Keratinocyte (primary cell): ENCODE results near the gene NOL3. TPM values are rescaled to one million over a fixed set of nuclear protein-coding genes. Genes with fewer than 3 reads are reported as not detected.

Experiments used
- DNase-seq: peaks from one replicate; pipeline ENCODE4 v3.0.0-alpha.2; 2011; ENCODE audit warnings: low read depth, missing footprints, low spot score
- FAIRE-seq: peaks from 2 replicates; lab custom pipeline; 2011; peaks lifted over from hg19 to GRCh38; lab: Jason Lieb, UNC
- H2AFZ ChIP-seq: 2 replicates; pipeline ENCODE4 v1.6.0; 2012; ENCODE audit warnings: low read length, control low read depth, inconsistent platforms; ENCODE audit not compliant: control insufficient read depth
- H3K27ac ChIP-seq: 2 replicates; pipeline ENCODE4 v1.5.1; 2011; ENCODE audit warnings: low read length; ENCODE audit not compliant: control insufficient read depth, insufficient read depth
- H3K27me3 ChIP-seq: 3 replicates; pipeline ENCODE4 v1.6.0; 2011; ENCODE audit warnings: low read length; ENCODE audit not compliant: control insufficient read depth, insufficient read depth; ENCODE audit errors: extremely low read depth
- H3K36me3 ChIP-seq, 2 experiments: 2 replicates in 1 of 2; 3 replicates in 1 of 2; pipeline ENCODE4 v1.5.1; 2011; ENCODE audit warnings: low read length in 2 of 2, mild to moderate bottlenecking in 1 of 2; ENCODE audit not compliant: control insufficient read depth in 2 of 2, insufficient read depth in 2 of 2; ENCODE audit errors: extremely low read depth in 1 of 2
- H3K4me1 ChIP-seq: 3 replicates; pipeline ENCODE4 v1.5.1; 2011; ENCODE audit warnings: low read length; ENCODE audit not compliant: control insufficient read depth, insufficient read depth; ENCODE audit errors: extremely low read depth
- H3K4me2 ChIP-seq: 3 replicates; pipeline ENCODE4 v1.6.0; 2011; ENCODE audit warnings: low read depth, low read length; ENCODE audit not compliant: control insufficient read depth, insufficient read depth; ENCODE audit errors: extremely low read depth
- H3K4me3 ChIP-seq, 3 experiments: fragments of 200-600 bp in 1 of 3; sonication (generic) in 1 of 3; 2 replicates in 2 of 3; 3 replicates in 1 of 3; pipeline ENCODE4 v1.5.1; 2011 to 2016; ENCODE audit warnings: low read length in 3 of 3, mild to moderate bottlenecking in 3 of 3, control low read depth in 2 of 3, inconsistent platforms in 1 of 3, low read depth in 1 of 3, mixed read lengths in 1 of 3, mixed run types in 1 of 3, moderate library complexity in 1 of 3; ENCODE audit not compliant: control insufficient read depth in 2 of 3, insufficient read depth in 2 of 3; ENCODE audit errors: extremely low read depth in 1 of 3
- H3K79me2 ChIP-seq: 2 replicates; pipeline ENCODE4 v1.6.0; 2012; ENCODE audit warnings: low read length; ENCODE audit not compliant: control insufficient read depth, insufficient read depth
- H3K9ac ChIP-seq: 3 replicates; pipeline ENCODE4 v1.6.0; 2011; ENCODE audit warnings: low read length; ENCODE audit not compliant: control insufficient read depth, insufficient read depth; ENCODE audit errors: extremely low read depth
- H3K9me1 ChIP-seq: 3 replicates; pipeline ENCODE4 v1.6.0; 2011; ENCODE audit warnings: low read length; ENCODE audit not compliant: control insufficient read depth, insufficient read depth; ENCODE audit errors: extremely low read depth
- H3K9me3 ChIP-seq: 2 replicates; pipeline ENCODE4 v1.5.1; 2012; ENCODE audit warnings: low read depth, low read length; ENCODE audit not compliant: control insufficient read depth
- H4K20me1 ChIP-seq: 3 replicates; pipeline ENCODE4 v1.6.0; 2011; ENCODE audit warnings: low read length; ENCODE audit not compliant: control insufficient read depth, insufficient read depth; ENCODE audit errors: extremely low read depth
- EZH2 ChIP-seq: IDR thresholded peaks from one replicate; pipeline ENCODE4 v1.6.1; 2012; ENCODE audit warnings: inconsistent platforms, mild to moderate bottlenecking, low read length, moderate library complexity
- dilution Hi-C: fragments of 300-500 bp; cut with MboI; formaldehyde crosslinking; loops from one replicate; pipeline ENCODE4 v1.7.0; 2020; ENCODE audit warnings: low sequenced_read_pairs; ENCODE audit not compliant: extremely low pct_ligation_motif_present
- polyA plus RNA-seq, 5 experiments: library from polyadenylated mRNA; depleted of rRNA in 3 of 5; stranded (reverse) in 3 of 5; stranded (forward) in 1 of 5; unstranded in 1 of 5; fragments of >200 nt; gene quantifications; 1 replicate in 1 of 5; 2 replicates in 3 of 5; 3 replicates in 1 of 5; pipeline versions ENCODE4 v1.2.1 to v1.2.3, GENCODE V29; 2011 to 2012; ENCODE audit warnings: missing spikeins in 2 of 5, low read depth in 1 of 5, low replicate concordance in 1 of 5
- TF ChIP-seq, protein P1 (sequence below), 3 experiments: IDR thresholded peaks in 1 of 3; conservative IDR thresholded peaks in 1 of 3; optimal IDR thresholded peaks in 1 of 3; 2 replicates in 2 of 3; 3 replicates in 1 of 3; pipeline versions ENCODE3 to v1.5.1; 2011; ENCODE audit warnings: low read length in 3 of 3, mild to moderate bottlenecking in 3 of 3, moderate library complexity in 2 of 3, control low read depth in 1 of 3, inconsistent platforms in 1 of 3; ENCODE audit not compliant: insufficient read depth in 2 of 3; ENCODE audit errors: extremely low read depth in 1 of 3

The NOL3 gene
- polyA plus RNA-seq, 1 donor (not counting 4 experiments of a cell fraction or from before 2014, with no cell fraction given), result 16.8 TPM

GRCh38 chr16:67198238-67198734 lies 27.9 kb downstream of the NOL3 start:
- dilution Hi-C loops, result no loop called here
- FAIRE-seq (peak; percentile 84), DNase-seq (peak; percentile 54)
- H3K4me1 ChIP-seq, result peaks cover 25% of the 10 kb centered on the region
- H3K36me3 ChIP-seq, result peaks cover 42 to 51% of the 10 kb centered on the region in 2 experiments
- H4K20me1 ChIP-seq, result peaks cover under 1% of the 10 kb centered on the region
- peaks cover 40% of the 10 kb centered on the region for H3K79me2 ChIP-seq
- no peaks in the 10 kb centered on the region for H3K9me3 ChIP-seq
- H3K9me1 ChIP-seq, result peaks cover 4% of the 10 kb centered on the region
- H3K4me2 ChIP-seq, result peak overlapping the region; percentile 84
- no peak overlapping the region for H2AFZ ChIP-seq
- TF ChIP-seq EZH2, result no peak
- TF ChIP-seq, protein P1, sequence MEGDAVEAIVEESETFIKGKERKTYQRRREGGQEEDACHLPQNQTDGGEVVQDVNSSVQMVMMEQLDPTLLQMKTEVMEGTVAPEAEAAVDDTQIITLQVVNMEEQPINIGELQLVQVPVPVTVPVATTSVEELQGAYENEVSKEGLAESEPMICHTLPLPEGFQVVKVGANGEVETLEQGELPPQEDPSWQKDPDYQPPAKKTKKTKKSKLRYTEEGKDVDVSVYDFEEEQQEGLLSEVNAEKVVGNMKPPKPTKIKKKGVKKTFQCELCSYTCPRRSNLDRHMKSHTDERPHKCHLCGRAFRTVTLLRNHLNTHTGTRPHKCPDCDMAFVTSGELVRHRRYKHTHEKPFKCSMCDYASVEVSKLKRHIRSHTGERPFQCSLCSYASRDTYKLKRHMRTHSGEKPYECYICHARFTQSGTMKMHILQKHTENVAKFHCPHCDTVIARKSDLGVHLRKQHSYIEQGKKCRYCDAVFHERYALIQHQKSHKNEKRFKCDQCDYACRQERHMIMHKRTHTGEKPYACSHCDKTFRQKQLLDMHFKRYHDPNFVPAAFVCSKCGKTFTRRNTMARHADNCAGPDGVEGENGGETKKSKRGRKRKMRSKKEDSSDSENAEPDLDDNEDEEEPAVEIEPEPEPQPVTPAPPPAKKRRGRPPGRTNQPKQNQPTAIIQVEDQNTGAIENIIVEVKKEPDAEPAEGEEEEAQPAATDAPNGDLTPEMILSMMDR (optimal IDR thresholded peaks at IDR 0.05 in 1 of 3, IDR thresholded peaks at IDR 0.05 in 1 of 3, conservative IDR thresholded peaks at IDR 0.05 in 1 of 3; ENCODE audit: extremely low read depth in 1 of 3, insufficient read depth in 2 of 3, low read length in 3 of 3), result peak; percentile 90 to 100 (median 99)
- H3K9ac ChIP-seq, result peak overlapping the region; percentile 13
- no peak overlapping the region for H3K4me3 ChIP-seq
- H3K27me3 ChIP-seq, result no peaks in the 10 kb centered on the region
- peak overlapping the region; percentile 47 for H3K27ac ChIP-seq

- peaks cover 2% of the 10 kb centered on the region for H3K9me1 ChIP-seq
- DNase-seq (no peak), FAIRE-seq (peak; percentile 51)
- H3K27me3 ChIP-seq, result no peaks in the 10 kb centered on the region
- TF ChIP-seq EZH2, result no peak
- TF ChIP-seq, protein P1 (optimal IDR thresholded peaks at IDR 0.05 in 1 of 3, IDR thresholded peaks at IDR 0.05 in 1 of 3, conservative IDR thresholded peaks at IDR 0.05 in 1 of 3; ENCODE audit: extremely low read depth in 1 of 3, insufficient read depth in 2 of 3, low read length in 3 of 3), result peak; percentile 62 to 97 (median 83)
- H3K4me3 ChIP-seq, result peak within 1 kb of the TSS; percentile 54 to 72 (median 70)
- H3K4me2 ChIP-seq, result peak within 1 kb of the TSS; percentile 86
- H3K9ac ChIP-seq, result peak within 1 kb of the TSS; percentile 72
- no peaks in the 10 kb centered on the region for H3K9me3 ChIP-seq
- dilution Hi-C loops, result no loop called here
- peak within 1 kb of the TSS; percentile 47 for H3K27ac ChIP-seq
- H4K20me1 ChIP-seq, result no peaks in the 10 kb centered on the region
- H2AFZ ChIP-seq, result no peak within 1 kb of the TSS
- peaks cover 31% of the 10 kb centered on the region for H3K79me2 ChIP-seq
- H3K36me3 ChIP-seq, result peaks cover 41% of the 10 kb centered on the region in 2 experiments
- peaks cover 18% of the 10 kb centered on the region for H3K4me1 ChIP-seq
Measured at GRCh38 chr16:67199011-67199807, 28.9 kb downstream of the NOL3 start, which contains the start of gene ELMO3. Gene ELMO3 (plus strand): TSS chr16:67199131. CDS start chr16:67199327, 196 bp downstream.
